ENCODE results near the gene DIPK1C. TPM values are rescaled to one million over a fixed set of nuclear protein-coding genes. Genes with fewer than 3 reads are reported as not detected.

The DIPK1C gene
- total and polyA plus RNA-seq, 8 donors: 0.12 to 0.25 (median 0.16) TPM; not detected in 5

DNA sequence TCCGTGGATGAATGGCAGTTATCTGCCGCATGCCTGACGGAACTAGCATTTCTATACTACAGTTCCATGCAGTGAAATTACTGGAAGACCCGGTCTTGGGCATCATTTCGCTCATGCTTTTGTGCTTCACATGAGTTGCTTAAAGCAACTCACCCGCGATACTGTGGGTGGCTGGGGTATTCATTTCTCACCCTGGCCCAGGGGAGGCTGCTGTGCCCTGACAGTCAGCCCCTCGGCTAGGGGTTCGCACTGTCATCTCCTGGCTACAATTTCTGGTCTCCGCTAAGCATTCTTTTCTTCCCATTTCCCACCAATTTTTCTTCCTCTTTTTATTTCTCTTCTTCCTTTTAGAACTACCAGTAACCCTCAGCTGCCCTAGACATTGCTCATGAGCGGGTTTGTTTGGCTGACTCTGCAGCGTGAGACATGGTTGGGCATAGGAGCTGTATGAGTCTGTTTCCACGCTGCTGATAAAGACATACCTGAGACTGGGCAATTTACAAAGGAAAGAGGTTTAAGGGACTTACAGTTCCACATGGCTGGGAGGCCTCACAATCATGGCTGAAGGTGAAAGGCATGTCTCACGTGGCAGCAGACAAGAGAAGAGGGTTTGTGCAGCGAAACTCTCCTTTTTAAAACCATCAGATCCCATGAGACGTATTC, 22.5 kb upstream of the DIPK1C start:
- H3K27me3 ChIP-seq: no peaks in the 10 kb centered on the region
- intact Hi-C loops (cut with DNase I): loop anchor here in 1 of 3 donors (10.0 kb wide), 1 partner anchor 125 kb away; no protein-coding TSS in a partner anchor
- ATAC-seq (peak in 2 of 4 donors; percentile 7 to 26), DNase-seq (no peak), FAIRE-seq (no peak)
- TF ChIP-seq, protein P1, sequence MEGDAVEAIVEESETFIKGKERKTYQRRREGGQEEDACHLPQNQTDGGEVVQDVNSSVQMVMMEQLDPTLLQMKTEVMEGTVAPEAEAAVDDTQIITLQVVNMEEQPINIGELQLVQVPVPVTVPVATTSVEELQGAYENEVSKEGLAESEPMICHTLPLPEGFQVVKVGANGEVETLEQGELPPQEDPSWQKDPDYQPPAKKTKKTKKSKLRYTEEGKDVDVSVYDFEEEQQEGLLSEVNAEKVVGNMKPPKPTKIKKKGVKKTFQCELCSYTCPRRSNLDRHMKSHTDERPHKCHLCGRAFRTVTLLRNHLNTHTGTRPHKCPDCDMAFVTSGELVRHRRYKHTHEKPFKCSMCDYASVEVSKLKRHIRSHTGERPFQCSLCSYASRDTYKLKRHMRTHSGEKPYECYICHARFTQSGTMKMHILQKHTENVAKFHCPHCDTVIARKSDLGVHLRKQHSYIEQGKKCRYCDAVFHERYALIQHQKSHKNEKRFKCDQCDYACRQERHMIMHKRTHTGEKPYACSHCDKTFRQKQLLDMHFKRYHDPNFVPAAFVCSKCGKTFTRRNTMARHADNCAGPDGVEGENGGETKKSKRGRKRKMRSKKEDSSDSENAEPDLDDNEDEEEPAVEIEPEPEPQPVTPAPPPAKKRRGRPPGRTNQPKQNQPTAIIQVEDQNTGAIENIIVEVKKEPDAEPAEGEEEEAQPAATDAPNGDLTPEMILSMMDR (IDR thresholded peaks at IDR 0.05): no peak
- peaks cover 0 to 9% (median 0%) of the 10 kb centered on the region in 3 donors for H3K4me1 ChIP-seq
- no peaks in the 10 kb centered on the region for H3K9me3 ChIP-seq
- H3K27ac ChIP-seq: no peak overlapping the region
- WGBS, 2 donors: 91% methylated on average over 16 of the region's 16 CpGs
- no peaks in the 10 kb centered on the region for H3K36me3 ChIP-seq
- H3K4me3 ChIP-seq: no peak overlapping the region

DNA sequence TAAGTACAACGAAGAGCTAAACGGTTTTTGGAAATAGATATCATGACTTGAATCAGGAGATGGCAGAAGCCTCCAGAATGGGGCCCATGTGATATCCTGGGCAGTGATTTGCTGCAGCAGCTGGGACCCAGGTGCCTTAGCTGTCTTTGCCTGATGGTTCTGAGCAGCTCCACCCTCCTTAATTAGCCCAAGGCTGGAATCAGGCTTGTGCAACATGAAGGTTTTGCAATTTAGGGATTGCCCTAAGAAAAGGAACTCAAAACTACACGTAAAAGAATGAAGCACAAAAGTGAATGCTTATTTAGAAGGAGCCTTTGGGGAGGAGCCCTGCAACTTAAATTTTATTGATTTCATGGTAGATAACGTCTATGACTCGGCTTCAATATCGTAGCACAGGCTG, 21.8 kb upstream of the DIPK1C start:
- Histone ChIP-seq H3K27ac (no peak overlapping the region), H3K36me3 (no peaks in the 10 kb centered on the region), H3K27me3 (no peaks in the 10 kb centered on the region), H3K9me3 (no peaks in the 10 kb centered on the region), H3K4me3 (no peak overlapping the region), H3K4me1 (peaks cover 0 to 9% (median 0%) of the 10 kb centered on the region in 3 donors)
- ATAC-seq (no peak), DNase-seq (no peak), FAIRE-seq (no peak)
- WGBS, 2 donors: 84 to 91% methylated on average over 6 of the region's 6 CpGs
- intact Hi-C loops (cut with DNase I): no loop called here
- TF ChIP-seq, protein P1 (IDR thresholded peaks at IDR 0.05): no peak

DNA sequence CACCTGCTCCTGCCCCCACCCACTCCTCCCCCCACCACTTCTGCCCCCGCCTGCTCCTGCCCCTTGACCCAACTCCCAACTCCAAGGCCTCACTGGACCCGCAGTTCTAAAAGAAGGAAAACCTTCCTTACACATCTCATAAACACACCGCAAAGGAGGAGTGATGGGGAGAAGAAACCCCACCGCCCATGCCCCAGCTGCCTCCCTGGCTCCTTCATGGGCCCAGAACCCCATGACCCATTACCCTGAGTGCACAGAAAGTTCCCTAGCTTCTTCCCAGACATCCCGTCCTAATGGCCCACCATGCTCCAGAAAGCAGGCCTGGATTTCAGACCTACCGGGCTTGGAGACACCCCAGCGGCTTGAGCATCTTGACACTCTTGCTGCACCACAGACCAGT, 21.2 kb upstream of the DIPK1C start:
- intact Hi-C loops (cut with DNase I): no loop called here
- H3K36me3 ChIP-seq: no peaks in the 10 kb centered on the region
- no peaks in the 10 kb centered on the region for H3K27me3 ChIP-seq
- no peaks in the 10 kb centered on the region for H3K9me3 ChIP-seq
- no peak for FAIRE-seq
- 93 to 97% methylated on average over 5 to 7 of the region's 7 CpGs for WGBS, 2 donors
- TF ChIP-seq, protein P1 (IDR thresholded peaks at IDR 0.05): no peak
- no peak for DNase-seq
- H3K4me1 ChIP-seq: peaks cover 0 to 9% (median 0%) of the 10 kb centered on the region in 3 donors
- ATAC-seq: no peak
- no peak overlapping the region for H3K4me3 ChIP-seq
- H3K27ac ChIP-seq: no peak overlapping the region

DNA sequence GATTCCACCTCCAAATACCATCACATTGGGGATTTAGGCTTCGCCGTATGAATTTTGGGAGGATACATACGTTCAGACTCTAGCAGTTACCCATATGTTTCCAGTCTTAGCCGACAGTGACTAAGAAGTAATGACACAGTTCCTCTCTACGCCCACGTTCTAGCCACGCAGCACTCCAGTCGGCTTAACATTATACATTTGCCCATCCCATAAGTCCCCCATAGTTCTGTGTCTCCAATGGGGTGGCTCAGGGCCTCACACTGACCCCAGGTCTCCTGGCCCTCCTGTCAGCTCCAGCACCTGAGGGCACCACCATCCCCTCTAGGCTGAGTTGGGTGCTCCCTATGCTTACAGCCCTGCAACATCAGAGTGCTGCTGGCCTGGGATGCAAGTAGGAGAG, 20.7 kb upstream of the DIPK1C start:
- peaks cover 0 to 9% (median 0%) of the 10 kb centered on the region in 3 donors for H3K4me1 ChIP-seq
- H3K27ac ChIP-seq: no peak overlapping the region
- no peak overlapping the region for H3K4me3 ChIP-seq
- no peaks in the 10 kb centered on the region for H3K36me3 ChIP-seq
- WGBS, 2 donors: 89 to 91% methylated on average over 8 of the region's 8 CpGs
- TF ChIP-seq, protein P1 (IDR thresholded peaks at IDR 0.05): no peak
- intact Hi-C loops (cut with DNase I): no loop called here
- H3K9me3 ChIP-seq: no peaks in the 10 kb centered on the region
- FAIRE-seq: no peak
- no peak for ATAC-seq
- no peaks in the 10 kb centered on the region for H3K27me3 ChIP-seq
- DNase-seq: no peak

DNA sequence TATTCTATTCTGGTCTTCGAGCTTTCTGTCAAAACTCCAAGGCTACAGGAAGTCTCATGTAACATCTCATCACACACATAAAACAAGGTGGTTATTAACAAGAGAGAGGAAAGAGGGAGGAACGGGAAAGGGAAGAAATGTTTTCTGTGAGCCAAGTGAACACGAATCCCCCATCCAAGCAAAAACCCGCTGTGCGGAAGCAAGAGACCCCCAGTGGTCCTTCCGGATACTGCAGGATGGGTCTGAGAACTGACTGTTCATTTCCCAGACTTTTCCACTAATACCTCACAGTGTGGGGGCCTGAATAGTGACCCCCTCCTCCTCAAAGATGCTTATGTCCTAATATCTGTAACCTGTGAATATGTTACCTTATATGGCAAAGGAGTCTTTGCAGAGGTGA, 19.0 kb upstream of the DIPK1C start:
- Histone ChIP-seq H3K4me1 (peaks cover 0 to 9% (median 0%) of the 10 kb centered on the region in 3 donors), H3K9me3 (no peaks in the 10 kb centered on the region), H3K27me3 (no peaks in the 10 kb centered on the region), H3K27ac (no peak overlapping the region), H3K36me3 (no peaks in the 10 kb centered on the region), H3K4me3 (no peak overlapping the region)
- DNase-seq (no peak), ATAC-seq (no peak), FAIRE-seq (no peak)
- intact Hi-C loops (cut with DNase I): no loop called here
- TF ChIP-seq, protein P1 (IDR thresholded peaks at IDR 0.05): peak in 2 of 4 donors; percentile 13 to 34
- 53 to 55% methylated on average over 6 of the region's 6 CpGs for WGBS, 2 donors

Data from pancreas (tissue), 10 donors.